Measurements from ENCODE around the gene PLCE1. TPM values are rescaled to one million over a fixed set of nuclear protein-coding genes. Genes with fewer than 3 reads are reported as not detected.

Gene PLCE1
- total and polyA plus RNA-seq, 2 of the 8 experiments (the other 6 are each of a cell fraction or from before 2014, with no cell fraction given): 0.05 to 0.06 TPM

DNA sequence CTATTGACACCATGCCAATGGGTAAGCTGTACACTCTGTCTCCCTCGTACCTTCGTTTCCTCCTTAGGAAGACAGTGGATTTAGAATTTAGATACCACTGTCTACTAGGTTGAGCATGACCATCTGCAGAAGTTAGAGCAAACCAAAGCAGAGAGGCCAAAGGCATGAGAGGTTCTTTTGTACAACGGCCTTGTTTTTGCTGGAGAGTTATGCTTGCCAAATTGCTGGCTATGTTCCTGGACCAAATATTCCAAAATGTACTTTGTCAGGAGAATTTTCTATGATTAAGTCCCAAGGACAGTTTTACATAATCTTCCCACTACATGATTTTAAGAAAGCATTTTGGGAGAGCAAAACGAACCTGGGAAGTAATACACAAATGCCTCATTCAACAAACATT lies 47.9 kb upstream of the PLCE1 start:
- Histone ChIP-seq H2AFZ (ENCODE audit: low read length) (no peak overlapping the region), H4K20me1 (replicated peaks in 1 of 2; ENCODE audit: control insufficient read depth in 1 of 2, insufficient read depth in 2 of 2, low read length in 2 of 2) (no peaks in the 10 kb centered on the region), H3K4ac (replicated peaks; ENCODE audit: insufficient read length, low read depth, low read length) (no peak overlapping the region), H2BK5ac (ENCODE audit: low read depth, low read length) (no peak overlapping the region), H2BK20ac (ENCODE audit: low read length) (no peak overlapping the region), H3K56ac (replicated peaks; ENCODE audit: insufficient read length, low read depth, low read length) (no peak overlapping the region), H3K79me1 (ENCODE audit: low read depth, low read length) (no peaks in the 10 kb centered on the region), H2BK120ac (replicated peaks; ENCODE audit: low read depth, low read length) (no peak overlapping the region), H3K23ac (ENCODE audit: insufficient read length) (no peak overlapping the region), H4K8ac (ENCODE audit: extremely low read depth, insufficient read depth, low read length) (no peak overlapping the region), H3K23me2 (ENCODE audit: low read depth, low read length) (no peaks in the 10 kb centered on the region), H3K4me2 (ENCODE audit: insufficient read depth in 1 of 2, low read depth in 2 of 2, low read length in 2 of 2) (no peak overlapping the region), H4K5ac (ENCODE audit: insufficient read length, low read depth, low read length) (no peak overlapping the region), H4K91ac (replicated peaks; ENCODE audit: insufficient read length, low read length) (no peak overlapping the region), H3K27me3 (replicated peaks in 1 of 4; ENCODE audit: control insufficient read depth in 3 of 4, extremely low read depth in 1 of 4, insufficient read depth in 3 of 4, low read length in 3 of 4) (no peaks in the 10 kb centered on the region), H3K4me3 (ENCODE audit: extremely low read depth in 1 of 4, insufficient read depth in 2 of 4, low read depth in 3 of 4, low read length in 4 of 4) (no peak overlapping the region), H3K14ac (ENCODE audit: insufficient read length) (no peak overlapping the region), H2BK12ac (ENCODE audit: low read depth, low read length) (no peak overlapping the region), H3K4me1 (replicated peaks in 1 of 4; ENCODE audit: control insufficient read depth in 3 of 4, insufficient read depth in 4 of 4, low read length in 3 of 4) (no peaks in the 10 kb centered on the region), H2BK15ac (ENCODE audit: low read length) (no peak overlapping the region), H2AK5ac (ENCODE audit: low read depth, low read length) (no peak overlapping the region), H3K36me3 (ENCODE audit: control insufficient read depth in 2 of 4, insufficient read depth in 4 of 4, low read length in 3 of 4) (no peaks in the 10 kb centered on the region), H3K9ac (replicated peaks in 1 of 4; ENCODE audit: extremely low read depth in 1 of 4, low read depth in 3 of 4, low read length in 3 of 4) (no peak overlapping the region), H3K27ac (ENCODE audit: low read depth, low read length) (no peak overlapping the region), H3K18ac (ENCODE audit: extremely low read depth, low read length) (no peak overlapping the region), H3K79me2 (ENCODE audit: control insufficient read depth in 1 of 2, insufficient read depth in 2 of 2, low read length in 2 of 2) (no peaks in the 10 kb centered on the region), H3K9me3 (ENCODE audit: insufficient read depth in 2 of 2, low read depth in 1 of 2, low read length in 1 of 2) (no peaks in the 10 kb centered on the region)
- WGBS, 2 experiments (ENCODE audit: extremely low coverage in 1 of 2, insufficient coverage in 1 of 2, insufficient read length in 1 of 2, insufficient replicate concordance in 2 of 2, low coverage in 1 of 2, low lambda C conversion rate in 2 of 2, missing lambda C conversion rate in 1 of 2): 94% methylated on average over 4 of the region's 4 CpGs; no CpG with 5 or more reads in 1 of the 2 experiments
- no peak for DNase-seq (ENCODE audit: low read depth in 1 of 2, low spot score in 2 of 2)
- ChIA-PET POLR2A (ENCODE audit: partially characterized antibody) (interaction anchor here (0.6 kb wide), 1 partner anchor 254 kb away, joined by 3 read pairs; no protein-coding TSS in a partner anchor), CTCF (ENCODE audit: partially characterized antibody) (interaction anchor here (0.6 kb wide), 1 partner anchor 9 kb away, joined by 3 read pairs; no protein-coding TSS in a partner anchor)
- TF ChIP-seq CTBP2 (IDR thresholded peaks at IDR 0.05; ENCODE audit: borderline replicate concordance, insufficient read depth, insufficient read length, low read length): no peak
- no peak for FAIRE-seq

All from H1 (cell line).